ENCODE data around the gene KCNS3.
"Not testable (repeated sequence)": the region's sequence is repeated elsewhere in the genome, so short reads cannot be mapped to it uniquely, and the experiment has no call there.

KCNS3 gene

DNA sequence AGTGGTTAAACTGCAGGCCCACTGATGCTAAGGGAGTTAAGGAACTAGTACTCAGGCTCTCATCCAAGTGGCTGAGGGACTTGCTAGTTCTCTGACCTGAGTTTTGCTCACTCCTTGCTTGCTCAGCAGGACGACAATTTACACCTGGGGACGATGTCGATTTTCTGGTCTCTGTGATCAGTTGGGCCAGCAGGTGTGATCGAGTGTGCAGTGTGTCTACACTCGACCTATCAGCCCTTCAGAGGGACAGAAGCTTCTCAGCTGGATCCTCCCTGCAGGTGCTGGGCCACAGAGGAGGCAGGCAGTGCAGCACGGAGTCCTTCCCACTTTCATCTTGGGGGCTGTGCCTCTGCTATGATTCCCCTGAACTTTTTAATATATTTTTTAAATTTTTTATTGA, 71.5 kb downstream of the KCNS3 start:
- DNase-seq, result no peak

GRCh38 chr2:17951563-17951962, 73.1 kb downstream of the KCNS3 start:
- no peak for DNase-seq

- DNase-seq, result no peak
Measured at GRCh38 chr2:17958466-17959092, 80.1 kb downstream of the KCNS3 start.

- DNase-seq, result no peak
Measured at GRCh38 chr2:17959356-17959755, 80.9 kb downstream of the KCNS3 start.

- no peak for DNase-seq
Measured at GRCh38 chr2:17959833-17960232, 81.4 kb downstream of the KCNS3 start.

DNA sequence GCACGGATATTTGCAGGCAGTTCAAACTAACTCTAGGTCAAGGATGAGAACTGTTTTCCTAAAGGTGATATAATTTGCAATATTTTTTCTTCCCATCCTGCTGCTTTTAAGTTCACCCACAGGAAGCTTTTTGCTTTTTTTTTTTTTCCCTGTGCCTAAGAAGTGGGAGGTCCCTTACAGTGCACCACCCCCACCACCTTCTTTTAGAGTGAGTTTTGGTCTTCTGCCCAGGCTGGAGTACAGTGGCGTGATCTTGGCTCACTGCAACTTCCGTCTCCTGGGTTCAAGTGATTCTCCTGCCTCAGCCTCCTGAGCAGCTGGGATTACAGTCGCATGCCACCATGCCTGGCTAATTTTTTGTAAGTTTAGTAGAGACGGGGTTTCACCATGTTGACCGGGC, 82.5 kb downstream of the KCNS3 start:
- no peak for DNase-seq

GRCh38 chr2:17961789-17962188, 83.3 kb downstream of the KCNS3 start:
- no peak for DNase-seq

GRCh38 chr2:17962876-17963275, 84.4 kb downstream of the KCNS3 start:
- no peak for DNase-seq

DNA sequence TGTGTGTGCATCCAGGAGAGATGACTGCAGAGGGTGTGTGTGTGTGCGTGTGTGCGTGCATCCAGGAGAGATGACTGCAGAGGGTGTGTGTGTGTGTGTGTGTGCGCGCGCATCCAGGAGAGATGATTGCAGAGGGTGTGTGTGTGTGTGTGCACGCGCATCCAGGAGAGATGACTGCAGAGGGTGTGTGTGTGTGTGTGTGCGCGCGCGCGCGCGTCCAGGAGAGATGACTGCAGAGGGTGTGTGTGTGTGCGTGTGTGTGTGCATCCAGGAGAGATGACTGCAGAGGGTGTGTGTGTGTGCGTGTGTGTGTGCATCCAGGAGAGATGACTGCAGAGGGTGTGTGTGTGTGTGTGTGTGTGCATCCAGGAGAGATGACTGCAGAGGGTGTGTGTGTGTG, 85.1 kb downstream of the KCNS3 start:
- not testable (repeated sequence) for DNase-seq

DNA sequence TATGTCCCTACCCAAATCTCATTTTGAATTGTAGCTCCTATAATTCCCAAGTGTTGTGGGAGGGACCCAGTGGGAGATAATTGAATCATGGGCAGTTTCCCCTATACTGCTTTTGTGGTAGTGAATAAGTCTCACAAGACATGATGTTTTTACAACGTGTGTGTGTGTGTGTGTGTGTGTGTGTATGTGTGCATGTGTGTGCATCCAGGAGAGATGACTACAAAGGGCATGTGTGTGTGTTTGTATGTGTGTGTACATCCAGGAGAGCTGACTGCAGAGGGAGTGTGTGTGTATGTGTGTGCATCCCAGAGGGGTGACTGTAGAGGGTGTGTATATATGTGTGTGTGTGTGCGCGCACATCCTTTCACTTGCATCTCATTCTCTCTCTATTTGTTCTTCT, 86.7 kb downstream of the KCNS3 start:
- no peak for DNase-seq

- no peak for DNase-seq
Measured at GRCh38 chr2:17966798-17967197, 88.3 kb downstream of the KCNS3 start.

- DNase-seq, result no peak
Measured at GRCh38 chr2:17969661-17970060, 91.2 kb downstream of the KCNS3 start.

GRCh38 chr2:17971531-17972125, 93.2 kb downstream of the KCNS3 start:
- DNase-seq, result no peak

DNA sequence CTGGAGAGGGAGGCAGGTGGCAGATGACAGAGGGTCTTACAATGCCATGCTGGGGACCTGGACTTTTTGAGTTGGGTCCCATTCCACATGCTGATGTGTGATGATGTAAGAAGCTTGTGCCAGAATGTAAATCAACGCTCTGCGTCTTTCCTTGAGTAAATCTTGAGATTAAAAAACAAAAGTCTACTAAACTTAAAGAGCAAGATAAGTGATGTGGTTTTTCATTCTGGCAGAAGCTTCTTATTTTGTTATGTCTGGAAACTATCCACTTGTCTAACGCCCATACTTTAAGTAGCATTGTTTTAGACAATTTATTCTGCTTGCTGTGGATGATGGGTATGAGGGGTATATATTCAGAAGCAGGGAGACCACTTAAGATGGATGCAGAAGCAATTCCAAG, 94.5 kb downstream of the KCNS3 start:
- DNase-seq, result no peak

DNA sequence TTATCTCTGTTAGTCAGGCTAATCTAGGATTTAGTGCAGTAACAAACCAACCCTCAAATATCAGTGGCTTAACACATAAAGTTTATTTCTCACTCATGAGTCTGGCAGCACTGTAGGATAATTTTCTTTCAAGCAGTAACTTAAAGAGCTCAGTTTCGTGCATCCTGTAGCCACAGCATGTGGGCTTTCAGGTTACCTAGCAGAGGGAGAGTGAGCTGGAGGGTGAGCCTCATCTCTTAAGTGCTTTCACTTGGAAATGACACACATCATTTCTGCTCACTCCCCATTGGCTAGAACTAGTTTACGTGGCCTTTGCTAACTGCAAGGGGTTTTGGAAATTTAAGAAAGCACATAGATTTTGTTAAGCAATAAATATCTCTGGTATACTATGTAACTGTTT, 96.9 kb downstream of the KCNS3 start:
- no peak for DNase-seq

DNA sequence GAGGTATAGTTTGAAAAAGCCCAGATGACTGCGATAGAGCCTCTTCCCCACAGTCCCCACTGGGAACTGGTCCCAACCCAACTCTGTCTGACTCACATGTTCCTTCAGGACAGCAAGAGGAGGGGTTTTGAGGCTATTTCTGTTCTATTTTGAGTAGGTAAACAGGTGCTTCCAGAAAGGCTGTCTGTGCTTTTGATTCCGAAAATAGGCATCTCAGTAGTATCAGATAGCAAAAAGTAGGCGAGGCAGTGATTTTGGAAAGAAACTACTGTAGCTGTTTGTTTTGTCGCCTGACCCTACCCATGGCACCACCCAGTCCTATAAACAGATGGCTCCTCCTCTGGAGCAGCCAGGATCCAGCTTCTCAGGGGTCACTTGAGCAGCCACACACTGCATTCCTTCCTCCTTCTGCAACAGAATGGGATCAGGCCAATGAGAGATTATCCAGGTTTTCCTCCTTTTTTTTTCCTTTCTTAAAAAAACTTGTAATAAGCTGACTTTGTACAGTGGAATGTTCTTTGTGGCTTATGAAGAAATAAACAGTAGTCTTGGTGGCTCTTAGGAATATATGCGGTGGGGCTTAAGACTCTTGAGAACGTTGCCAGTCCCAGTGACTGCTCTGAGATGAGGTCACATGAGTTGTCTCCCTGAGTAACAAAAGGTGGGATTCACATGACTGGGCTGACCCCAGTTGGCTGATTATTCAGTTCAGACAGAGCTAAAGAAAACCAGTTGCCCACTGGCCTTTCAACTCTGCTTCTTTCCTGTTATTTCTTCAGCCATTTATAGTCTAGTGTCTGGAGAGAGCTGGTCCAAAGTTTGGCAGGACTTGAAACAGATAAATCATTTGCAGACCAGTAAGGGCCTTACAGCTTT, 98.6 kb downstream of the KCNS3 start:
- no peak for DNase-seq

GRCh38 chr2:17979707-17980106, 101.2 kb downstream of the KCNS3 start:
- no peak for DNase-seq

- DNase-seq, result no peak
Measured at GRCh38 chr2:17981936-17982335, 103.5 kb downstream of the KCNS3 start.

Measured in activated naive CD4-positive, alpha-beta T cell (primary cell).